Gastrocnemius medialis (tissue), 4 donors: Measurements from ENCODE around the gene TRAP1.

Source experiments
- POLR2A ChIP-seq, 2 donors: fragments of 450-650 bp; IDR thresholded peaks; one replicate each; pipeline ENCODE4 v1.6.1; 2017; ENCODE audit warnings: antibody characterized with exemption in 2 of 2, mild to moderate bottlenecking in 2 of 2, moderate library complexity in 2 of 2
- TF ChIP-seq, protein P1 (sequence below), 5 experiments: fragments of 450-650 bp in 3 of 5; fragments of 200-600 bp in 2 of 5; sonication (generic) in 2 of 5; IDR thresholded peaks in 4 of 5; conservative IDR thresholded peaks in 1 of 5; 1 replicate in 4 of 5; 2 replicates in 1 of 5; pipeline ENCODE4 v1.5.1; 2016 to 2019; ENCODE audit warnings: antibody characterized with exemption in 5 of 5, mild to moderate bottlenecking in 3 of 5, moderate library complexity in 3 of 5

DNA sequence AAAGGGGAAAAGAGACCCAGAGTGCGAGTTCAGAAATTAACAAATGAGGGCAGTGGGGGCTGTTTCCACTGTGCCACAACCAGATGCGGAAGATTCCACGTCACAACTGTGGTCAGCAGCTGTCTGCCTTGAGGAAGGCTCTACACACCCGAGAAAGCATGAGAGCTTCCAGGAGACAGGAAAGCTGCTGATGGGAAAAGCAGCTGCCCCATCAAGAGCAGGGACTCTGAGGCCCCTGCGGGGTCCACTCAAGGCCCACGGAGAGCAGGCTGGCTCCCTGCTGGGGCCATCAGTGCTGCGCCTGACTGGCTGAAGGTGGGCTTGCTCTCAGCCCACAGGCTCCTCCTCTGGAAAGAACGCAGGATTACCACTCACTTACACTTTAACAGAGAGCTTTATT, 14.8 kb upstream of the TRAP1 start:
- TF ChIP-seq, protein P1, sequence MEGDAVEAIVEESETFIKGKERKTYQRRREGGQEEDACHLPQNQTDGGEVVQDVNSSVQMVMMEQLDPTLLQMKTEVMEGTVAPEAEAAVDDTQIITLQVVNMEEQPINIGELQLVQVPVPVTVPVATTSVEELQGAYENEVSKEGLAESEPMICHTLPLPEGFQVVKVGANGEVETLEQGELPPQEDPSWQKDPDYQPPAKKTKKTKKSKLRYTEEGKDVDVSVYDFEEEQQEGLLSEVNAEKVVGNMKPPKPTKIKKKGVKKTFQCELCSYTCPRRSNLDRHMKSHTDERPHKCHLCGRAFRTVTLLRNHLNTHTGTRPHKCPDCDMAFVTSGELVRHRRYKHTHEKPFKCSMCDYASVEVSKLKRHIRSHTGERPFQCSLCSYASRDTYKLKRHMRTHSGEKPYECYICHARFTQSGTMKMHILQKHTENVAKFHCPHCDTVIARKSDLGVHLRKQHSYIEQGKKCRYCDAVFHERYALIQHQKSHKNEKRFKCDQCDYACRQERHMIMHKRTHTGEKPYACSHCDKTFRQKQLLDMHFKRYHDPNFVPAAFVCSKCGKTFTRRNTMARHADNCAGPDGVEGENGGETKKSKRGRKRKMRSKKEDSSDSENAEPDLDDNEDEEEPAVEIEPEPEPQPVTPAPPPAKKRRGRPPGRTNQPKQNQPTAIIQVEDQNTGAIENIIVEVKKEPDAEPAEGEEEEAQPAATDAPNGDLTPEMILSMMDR (IDR thresholded peaks at IDR 0.05 in 4 of 5, conservative IDR thresholded peaks at IDR 0.05 in 1 of 5) = no peak
- TF ChIP-seq POLR2A (IDR thresholded peaks at IDR 0.05) = no peak
